Activated T-cell treated with anti-CD3 and anti-CD28 coated beads, Interleukin-2, amount 50 U/mL, for 48 hours (primary cell): ENCODE measurements around the gene DLG1.
"Not testable (repeated sequence)": the region's sequence is repeated elsewhere in the genome, so short reads cannot be mapped to it uniquely, and the experiment has no call there.

ENCODE experiments used
- DNase-seq, 2 experiments: peaks; one replicate each; pipeline ENCODE4 v3.0.0-alpha.2; 2020

DLG1 gene

GRCh38 chr3:197286678-197287077, 11.7 kb downstream of the DLG1 start:
- DNase-seq: no peak

- DNase-seq: no peak
These were observed 12.9 kb downstream of the DLG1 start for GRCh38 chr3:197285557-197285956.

- DNase-seq: no peak
These were observed 15.4 kb downstream of the DLG1 start for GRCh38 chr3:197283045-197283444.

DNA sequence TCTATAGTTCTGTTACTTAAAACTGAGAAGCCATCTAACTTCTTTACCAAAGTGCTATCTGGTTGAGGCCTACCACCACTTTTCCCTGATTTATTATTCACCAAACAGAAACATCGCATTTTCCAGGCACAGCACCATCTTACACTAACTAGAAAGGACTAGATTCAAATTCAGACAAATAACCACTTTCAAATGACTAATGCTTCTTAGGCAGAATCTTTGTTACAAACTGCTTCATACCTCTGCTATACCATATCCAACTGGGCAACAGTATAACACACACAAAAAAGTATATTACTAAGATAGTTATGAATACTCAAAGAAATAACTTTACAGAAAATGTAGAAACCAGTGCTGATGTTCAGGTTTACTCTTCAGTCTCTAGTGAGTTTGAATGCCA, 16.6 kb downstream of the DLG1 start:
- no peak for DNase-seq

GRCh38 chr3:197280156-197280555, 18.3 kb downstream of the DLG1 start:
- DNase-seq: no peak

GRCh38 chr3:197278933-197279332, 19.5 kb downstream of the DLG1 start:
- DNase-seq: no peak

DNA sequence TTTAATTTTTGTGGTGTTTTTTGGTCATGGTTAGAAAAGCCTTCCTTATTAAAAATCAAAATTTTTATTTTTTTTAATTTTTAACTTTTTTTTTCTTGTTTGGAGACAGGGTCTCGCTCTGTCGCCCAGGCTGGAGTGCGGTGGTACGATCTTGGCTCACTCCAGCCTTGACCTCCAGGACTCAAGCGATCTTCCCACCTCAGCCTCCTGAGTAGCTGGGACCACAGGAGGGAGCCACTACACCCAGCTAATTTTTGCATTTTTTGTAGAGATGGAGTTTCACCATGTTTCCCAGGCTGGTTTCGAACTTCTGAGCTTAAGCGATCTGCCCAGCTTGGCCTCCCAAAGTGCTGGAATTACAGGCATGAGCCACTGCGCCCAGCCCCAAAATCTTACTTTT, 21.6 kb downstream of the DLG1 start:
- DNase-seq: not testable (repeated sequence)

DNA sequence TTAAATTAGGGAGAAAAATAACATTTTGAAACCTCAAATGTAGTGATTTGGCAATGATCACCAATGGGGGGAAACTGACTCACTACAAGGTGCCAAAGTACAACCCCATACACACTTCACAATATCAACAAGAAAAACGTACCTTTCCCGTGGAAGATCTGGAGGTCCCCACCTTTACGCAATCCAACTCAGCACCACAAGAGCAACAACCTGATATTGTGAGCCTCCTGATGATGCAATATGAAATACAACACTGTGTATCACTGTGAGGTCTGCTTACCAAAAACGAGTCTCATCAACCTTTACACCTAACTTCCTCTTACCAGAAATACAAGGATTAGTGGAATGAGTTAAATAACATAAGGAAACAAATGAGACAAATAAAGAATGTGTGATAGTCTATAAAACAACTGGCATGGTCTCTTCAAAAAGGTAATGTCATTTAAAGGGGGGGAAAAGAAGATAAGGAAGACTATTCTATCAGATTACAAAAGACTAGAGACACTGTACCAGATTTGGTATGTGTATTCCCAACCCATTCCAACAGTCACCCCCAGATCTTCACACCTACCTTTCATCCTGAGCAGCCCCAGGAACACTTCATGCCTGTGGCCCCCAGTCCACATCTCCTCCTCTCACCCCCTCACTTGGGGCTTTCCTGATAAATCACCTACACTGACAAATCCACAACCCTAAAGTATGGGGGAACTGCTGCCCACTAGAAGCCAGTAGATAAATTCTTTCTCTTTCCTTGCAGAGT, 27.7 kb downstream of the DLG1 start:
- no peak for DNase-seq

DNA sequence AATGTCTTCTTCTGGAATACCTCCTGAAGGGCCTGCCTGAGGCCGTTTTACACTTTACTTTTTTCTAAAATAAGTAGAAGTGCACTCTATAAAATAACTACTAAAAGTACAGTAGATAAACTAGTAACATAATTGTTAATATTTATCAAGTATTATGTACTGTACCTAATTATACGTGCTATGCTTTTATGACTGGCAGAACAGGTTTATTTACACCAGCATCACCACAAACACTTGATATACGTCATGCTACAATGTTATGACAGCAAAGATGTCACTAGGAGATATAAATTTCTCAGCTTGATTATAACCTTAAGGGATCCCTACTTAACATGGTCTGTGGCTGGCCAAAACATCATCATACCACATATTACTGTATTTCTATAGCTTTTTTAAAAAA, 29.4 kb downstream of the DLG1 start:
- DNase-seq: no peak

GRCh38 chr3:197268294-197268693, 30.1 kb downstream of the DLG1 start:
- no peak for DNase-seq

DNA sequence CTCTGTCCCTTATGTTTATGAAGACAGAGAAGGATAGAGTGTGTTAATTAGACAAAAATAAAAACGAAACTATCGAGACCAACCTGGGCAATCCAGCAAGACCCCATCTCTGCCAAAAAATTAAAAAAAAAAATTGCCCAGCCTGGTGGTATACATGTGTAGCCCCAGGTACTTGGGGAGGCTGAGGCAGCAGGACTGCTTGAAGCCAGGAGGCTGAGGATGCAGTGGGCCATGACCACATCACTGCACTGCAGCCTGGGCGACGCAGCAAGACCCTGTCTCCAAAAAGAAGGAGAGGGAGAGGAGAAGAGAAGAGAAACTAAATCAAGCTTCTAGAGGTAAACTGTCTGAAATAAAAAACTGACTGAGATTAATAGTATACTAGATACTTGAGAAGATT, 32.1 kb downstream of the DLG1 start:
- no peak for DNase-seq

DNA sequence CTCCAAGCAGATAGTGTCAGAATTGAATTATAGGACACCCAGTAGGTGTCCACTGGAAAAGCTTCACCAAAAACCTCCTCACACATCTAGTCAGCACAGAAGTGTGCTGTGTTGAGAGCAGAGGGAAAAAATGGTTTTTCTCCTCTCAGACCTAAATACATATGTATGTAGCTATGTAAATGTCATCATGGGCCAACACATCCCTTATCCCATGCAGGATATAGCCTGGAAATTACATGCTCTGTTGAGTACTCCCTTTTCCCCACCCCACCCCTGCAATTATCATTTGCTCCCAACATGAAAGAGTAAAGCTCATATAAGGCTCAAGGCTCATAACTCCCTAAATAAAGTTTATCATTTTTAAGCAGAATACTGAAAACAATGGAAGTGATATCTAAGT, 35.7 kb downstream of the DLG1 start:
- DNase-seq: no peak

DNA sequence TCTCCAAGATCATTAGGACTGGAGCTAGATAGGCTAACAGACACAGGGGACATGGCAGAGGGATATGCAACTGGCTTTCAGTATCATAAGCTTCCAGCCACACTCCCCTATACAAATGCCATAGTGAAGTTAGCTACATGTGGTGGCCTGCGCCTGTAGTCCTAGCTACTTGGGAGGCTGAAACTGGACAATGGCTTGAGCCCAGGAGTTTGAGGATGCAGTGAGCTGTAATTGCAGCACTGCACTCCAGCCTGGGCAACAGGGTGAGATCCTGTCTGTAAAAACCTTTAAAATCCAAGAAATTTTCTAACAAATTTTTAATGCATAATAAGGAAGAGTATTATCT, 37.3 kb downstream of the DLG1 start:
- DNase-seq: no peak

DNA sequence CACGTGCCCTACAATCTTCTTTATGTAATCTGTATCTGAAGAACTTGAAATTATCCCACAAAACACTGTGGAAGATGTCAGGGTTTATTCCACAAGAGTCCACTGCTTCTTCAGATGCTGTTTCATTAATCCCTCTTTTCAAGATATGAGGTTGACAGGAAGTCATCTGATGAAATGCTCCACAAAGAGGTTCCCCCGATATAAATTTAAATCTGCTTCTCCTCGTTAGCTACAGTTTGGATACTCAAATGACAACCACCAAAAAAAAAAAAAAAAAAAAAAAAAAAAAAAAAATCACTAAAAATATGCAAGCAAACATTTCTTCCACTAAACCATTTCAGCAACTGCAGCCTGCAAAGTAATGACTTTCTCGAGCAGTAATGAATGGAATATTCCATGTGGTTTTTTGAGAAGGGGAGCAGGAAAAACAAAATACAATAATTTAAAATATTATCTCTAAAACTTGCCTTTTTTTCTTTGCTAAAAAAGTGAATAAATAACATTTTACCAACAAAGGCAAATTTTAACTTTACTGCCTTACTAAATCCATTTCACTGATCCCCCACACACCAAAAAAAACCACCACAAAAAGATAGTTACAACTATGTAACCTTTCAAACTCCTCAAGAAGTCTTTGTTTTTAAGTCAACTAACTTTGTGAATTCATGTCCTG, 37.8 kb downstream of the DLG1 start:
- no peak for DNase-seq

DNA sequence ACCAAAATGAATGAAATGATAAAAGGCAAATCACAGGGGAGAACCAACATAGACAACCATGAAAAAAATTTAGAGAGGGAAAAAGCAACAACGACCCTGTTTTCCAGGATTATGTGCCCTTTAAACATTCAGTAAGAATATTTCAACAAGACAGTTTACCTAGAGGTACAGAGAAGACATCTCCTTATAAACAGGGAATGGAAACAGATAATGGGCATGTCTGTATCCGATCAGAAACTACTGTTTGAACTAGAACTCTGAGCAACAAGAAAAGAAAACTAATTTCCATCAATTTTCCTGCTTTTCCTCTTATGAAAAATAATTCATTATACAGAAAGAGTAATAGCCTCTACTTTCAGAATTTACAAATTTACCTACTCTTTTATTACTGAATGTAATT, 39.3 kb downstream of the DLG1 start:
- no peak for DNase-seq

DNA sequence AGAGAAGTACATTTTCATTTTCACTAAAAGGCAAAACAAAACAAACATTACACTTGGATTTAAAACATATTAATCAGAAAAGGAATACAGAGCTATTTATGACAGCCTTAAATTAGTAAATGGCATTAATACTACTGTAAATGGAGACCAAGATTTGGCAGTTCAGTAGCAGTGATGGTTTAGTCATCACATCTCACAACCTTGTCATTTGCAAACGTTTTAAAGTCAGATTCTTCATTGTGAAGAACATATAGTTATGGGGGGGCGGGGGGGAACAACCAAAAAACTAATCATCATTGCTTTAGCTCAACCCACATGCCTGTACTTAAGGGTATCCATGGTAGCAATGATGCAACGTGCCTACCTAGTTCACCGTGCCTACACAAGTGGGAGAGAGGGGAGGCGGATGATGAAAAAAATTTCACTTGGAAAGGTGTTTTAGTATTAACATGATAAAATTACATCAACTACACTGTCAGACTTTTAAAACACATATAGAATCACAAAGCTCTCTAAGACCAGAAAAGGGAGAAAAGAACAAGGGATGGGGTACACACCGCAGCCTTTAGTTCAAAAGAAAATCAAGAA, 40.1 kb downstream of the DLG1 start:
- no peak for DNase-seq

GRCh38 chr3:197257711-197258110, 40.7 kb downstream of the DLG1 start:
- DNase-seq: no peak

- no peak for DNase-seq
These were observed 41.5 kb downstream of the DLG1 start for GRCh38 chr3:197256836-197257444.

- no peak for DNase-seq
These were observed 42.3 kb downstream of the DLG1 start for GRCh38 chr3:197256104-197256503.

GRCh38 chr3:197253238-197253947, 45.0 kb downstream of the DLG1 start:
- no peak for DNase-seq

DNA sequence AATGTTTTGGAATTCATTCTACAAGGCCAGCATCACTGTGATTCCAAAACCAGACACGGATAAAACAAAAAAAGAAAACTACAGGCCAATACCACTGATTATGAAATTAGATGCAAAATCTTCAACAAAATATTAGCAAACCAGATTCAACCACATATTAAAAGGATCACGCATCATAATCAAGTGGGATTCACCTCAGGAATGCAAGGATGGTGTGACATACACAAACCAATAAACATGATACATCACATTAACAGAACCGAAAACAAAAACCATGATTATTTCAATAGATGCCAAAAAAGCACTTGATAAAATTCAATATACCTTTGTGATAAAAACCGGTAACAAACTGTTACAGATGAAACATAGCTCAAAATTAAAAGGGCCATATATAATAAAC, 48.9 kb downstream of the DLG1 start:
- DNase-seq: no peak

DNA sequence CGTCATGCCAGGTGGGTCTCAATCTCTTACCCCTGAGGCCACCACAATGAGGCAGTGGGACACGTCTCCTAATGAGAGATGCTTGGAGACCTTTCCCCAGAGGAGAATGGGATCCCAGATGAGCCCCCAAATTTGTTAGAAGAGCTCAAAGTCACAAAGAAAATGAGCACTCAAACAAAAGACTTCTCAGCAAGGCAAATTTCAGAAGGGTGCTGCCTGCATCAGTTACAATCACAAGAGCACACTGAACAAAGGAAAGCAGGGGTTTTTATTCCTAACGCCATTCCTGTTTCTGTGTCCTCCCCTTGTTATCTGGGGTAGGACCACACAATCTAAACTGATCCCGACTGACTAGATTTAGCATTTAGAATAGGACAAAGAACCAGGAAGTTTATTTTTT, 50.1 kb downstream of the DLG1 start:
- DNase-seq: no peak

DNA sequence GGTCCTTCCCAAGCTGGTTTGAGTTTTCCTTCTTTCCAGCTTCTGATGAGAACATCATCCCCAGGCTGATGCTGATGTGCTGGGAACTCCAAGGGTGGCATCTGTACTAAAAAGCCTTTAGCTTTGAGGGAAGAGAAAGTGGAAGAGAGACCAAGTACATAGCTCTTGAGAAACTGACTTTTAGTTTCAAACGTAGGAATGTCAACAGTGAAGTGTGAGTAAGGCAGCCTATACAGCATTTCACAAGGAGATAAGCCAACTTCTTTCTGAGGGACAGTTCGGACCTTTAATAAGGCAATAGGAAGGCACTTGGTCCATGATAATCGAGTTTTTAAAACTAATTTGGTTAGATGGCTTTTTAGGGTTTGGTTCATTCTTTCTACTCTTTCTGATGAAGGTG, 53.7 kb downstream of the DLG1 start:
- DNase-seq: no peak
